Colonic mucosa (tissue), 4 donors: ENCODE data around the gene DTNBP1. TPM values are rescaled to one million over a fixed set of nuclear protein-coding genes. Genes with fewer than 3 reads are reported as not detected.

Experiments used
- DNase-seq: peaks from one replicate; pipeline ENCODE4 v3.0.0-alpha.2; 2020
- H3K27ac ChIP-seq: fragments of 200-600 bp; one replicate; pipeline ENCODE4 v1.8.0; 2021
- H3K27me3 ChIP-seq: fragments of 200-600 bp; one replicate; pipeline ENCODE4 v1.8.0; 2021
- H3K36me3 ChIP-seq: fragments of 200-600 bp; one replicate; pipeline ENCODE4 v1.8.0; 2021
- H3K4me1 ChIP-seq: fragments of 200-600 bp; one replicate; pipeline ENCODE4 v1.8.0; 2021; ENCODE audit warnings: mild to moderate bottlenecking
- H3K4me3 ChIP-seq: fragments of 200-600 bp; one replicate; pipeline ENCODE4 v1.8.0; 2021
- H3K9ac ChIP-seq, 2 donors: one replicate each; pipeline ENCODE4 v1.7.0; 2013; ENCODE audit warnings: control low read depth in 2 of 2, low read depth in 2 of 2, low read length in 2 of 2
- H3K9me3 ChIP-seq: fragments of 200-600 bp; one replicate; pipeline ENCODE4 v1.8.0; 2021
- intact Hi-C: fragments of 100-400 bp; cut with DNase I; formaldehyde crosslinking; loops from one replicate; pipeline ENCODE4 v1.14.1; 2022
- total RNA-seq, 2 donors: library from RNA; stranded (reverse); fragmentation: NEBNext Ultra II Directional in 1 of 2; extraction: Animal tissue kit (Norgen Biotek cat#: 25700) in 1 of 2; gene quantifications; one replicate each; pipeline ENCODE4 v1.2.1, GENCODE V29; 2021
- TF ChIP-seq, protein P1 (sequence below): fragments of 200-600 bp; IDR thresholded peaks from one replicate; pipeline ENCODE4 v1.8.0; 2022; ENCODE audit warnings: antibody characterized with exemption, mild to moderate bottlenecking
- donor health status: healthy.
- donor health status: DM: no; HTN: no; CAD: no.
- donor health status: DM: no; HTN: no; CAD: no.

DTNBP1 gene, protein sequence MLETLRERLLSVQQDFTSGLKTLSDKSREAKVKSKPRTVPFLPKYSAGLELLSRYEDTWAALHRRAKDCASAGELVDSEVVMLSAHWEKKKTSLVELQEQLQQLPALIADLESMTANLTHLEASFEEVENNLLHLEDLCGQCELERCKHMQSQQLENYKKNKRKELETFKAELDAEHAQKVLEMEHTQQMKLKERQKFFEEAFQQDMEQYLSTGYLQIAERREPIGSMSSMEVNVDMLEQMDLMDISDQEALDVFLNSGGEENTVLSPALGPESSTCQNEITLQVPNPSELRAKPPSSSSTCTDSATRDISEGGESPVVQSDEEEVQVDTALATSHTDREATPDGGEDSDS
- 10 to 100 TPM; 17.4 to 22.0 TPM for total RNA-seq

DNA sequence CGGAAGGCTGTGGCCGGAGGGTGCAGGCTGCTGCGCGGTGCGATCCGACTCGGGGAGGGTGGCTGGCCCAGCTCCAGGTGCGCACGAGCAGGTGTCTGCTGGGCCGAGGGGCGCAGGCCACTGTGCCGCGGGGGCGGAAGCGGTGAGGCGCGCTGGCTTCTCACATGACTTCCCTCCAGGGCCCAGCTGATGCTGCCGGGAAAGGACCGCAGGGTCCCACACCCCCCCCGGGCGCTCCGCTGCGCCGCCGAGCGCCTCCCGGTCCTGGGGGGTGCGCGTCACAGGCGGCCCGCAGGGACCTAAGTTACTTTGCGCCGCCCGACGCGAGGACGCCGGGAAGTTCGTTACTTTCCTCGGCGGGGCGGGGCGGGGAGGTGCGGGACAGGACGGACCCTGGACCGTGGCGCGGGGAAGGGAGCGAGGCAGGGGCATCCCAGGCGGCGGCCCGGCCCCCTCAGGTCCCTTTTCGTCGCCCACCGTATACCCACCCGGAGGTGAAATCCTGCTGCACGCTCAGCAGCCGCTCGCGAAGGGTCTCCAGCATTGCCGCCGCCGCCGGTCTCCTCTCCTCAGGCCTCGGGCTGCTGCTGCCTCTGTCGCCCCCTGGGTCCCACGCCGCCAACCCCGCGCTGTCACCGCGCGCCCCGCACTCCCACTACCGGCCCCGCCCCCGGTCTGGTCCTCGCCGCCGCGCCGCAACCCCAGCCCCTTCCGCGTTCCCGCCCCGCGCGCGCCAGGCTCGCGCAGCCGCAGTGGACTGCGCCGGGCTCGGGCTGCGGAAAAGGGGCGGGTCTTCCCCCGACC is at the start of gene DTNBP1:
TSS of gene DTNBP1 (minus strand) at position 703 of the 804 bp plus-strand sequence. CDS start at position 544, 159 bp downstream.
- H3K27ac ChIP-seq, result peak within 1 kb of the TSS; percentile 88
- no peaks in the 10 kb centered on the region for H3K27me3 ChIP-seq
- TF ChIP-seq, protein P1, sequence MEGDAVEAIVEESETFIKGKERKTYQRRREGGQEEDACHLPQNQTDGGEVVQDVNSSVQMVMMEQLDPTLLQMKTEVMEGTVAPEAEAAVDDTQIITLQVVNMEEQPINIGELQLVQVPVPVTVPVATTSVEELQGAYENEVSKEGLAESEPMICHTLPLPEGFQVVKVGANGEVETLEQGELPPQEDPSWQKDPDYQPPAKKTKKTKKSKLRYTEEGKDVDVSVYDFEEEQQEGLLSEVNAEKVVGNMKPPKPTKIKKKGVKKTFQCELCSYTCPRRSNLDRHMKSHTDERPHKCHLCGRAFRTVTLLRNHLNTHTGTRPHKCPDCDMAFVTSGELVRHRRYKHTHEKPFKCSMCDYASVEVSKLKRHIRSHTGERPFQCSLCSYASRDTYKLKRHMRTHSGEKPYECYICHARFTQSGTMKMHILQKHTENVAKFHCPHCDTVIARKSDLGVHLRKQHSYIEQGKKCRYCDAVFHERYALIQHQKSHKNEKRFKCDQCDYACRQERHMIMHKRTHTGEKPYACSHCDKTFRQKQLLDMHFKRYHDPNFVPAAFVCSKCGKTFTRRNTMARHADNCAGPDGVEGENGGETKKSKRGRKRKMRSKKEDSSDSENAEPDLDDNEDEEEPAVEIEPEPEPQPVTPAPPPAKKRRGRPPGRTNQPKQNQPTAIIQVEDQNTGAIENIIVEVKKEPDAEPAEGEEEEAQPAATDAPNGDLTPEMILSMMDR, result no peak
- H3K4me3 ChIP-seq, result peak within 1 kb of the TSS; percentile 95
- peaks cover 7% of the 10 kb centered on the region for H3K4me1 ChIP-seq
- H3K9me3 ChIP-seq, result no peaks in the 10 kb centered on the region
- H3K9ac ChIP-seq, result peak within 1 kb of the TSS; percentile 81 to 98
- intact Hi-C loops, result no loop called here
- peaks cover 4% of the 10 kb centered on the region for H3K36me3 ChIP-seq
- peak; percentile 89 for DNase-seq

DNA sequence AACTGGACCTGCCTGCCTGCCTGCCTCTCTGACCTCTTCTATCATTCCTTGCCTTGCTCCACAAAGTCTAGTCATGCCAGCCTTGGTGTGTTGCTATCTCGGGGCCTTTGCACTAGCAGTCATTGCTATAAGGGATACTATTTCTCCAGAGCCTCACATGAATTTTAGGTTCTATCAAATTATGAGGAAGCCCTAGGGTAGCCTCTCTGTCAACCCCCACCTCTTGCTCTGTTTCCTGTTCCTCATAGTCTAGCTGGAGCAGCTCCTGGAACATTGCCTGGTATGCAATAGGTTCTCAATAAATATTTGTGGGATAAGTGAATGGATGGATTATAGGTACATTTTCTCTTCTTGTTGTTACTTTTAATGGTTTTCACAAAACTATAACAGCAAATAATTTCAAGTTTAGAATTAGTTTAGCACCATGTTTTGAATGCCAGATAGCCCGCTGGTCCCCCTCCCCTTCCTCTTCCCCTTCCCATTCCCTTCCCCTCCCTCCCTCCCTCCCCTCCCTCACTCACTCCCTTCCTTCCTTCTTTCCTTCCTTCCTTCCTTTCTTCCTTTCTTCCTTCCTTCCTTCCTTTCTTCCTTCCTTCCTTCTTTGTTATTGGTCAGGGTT is 46.9 kb upstream of the DTNBP1 start:
- no peak overlapping the region for H3K4me3 ChIP-seq
- TF ChIP-seq, protein P1, result no peak
- DNase-seq, result no peak
- no peaks in the 10 kb centered on the region for H3K4me1 ChIP-seq
- H3K9me3 ChIP-seq, result no peaks in the 10 kb centered on the region
- no peaks in the 10 kb centered on the region for H3K27me3 ChIP-seq
- no peak overlapping the region for H3K9ac ChIP-seq
- intact Hi-C loops, result no loop called here
- no peak overlapping the region for H3K27ac ChIP-seq
- no peaks in the 10 kb centered on the region for H3K36me3 ChIP-seq

DNA sequence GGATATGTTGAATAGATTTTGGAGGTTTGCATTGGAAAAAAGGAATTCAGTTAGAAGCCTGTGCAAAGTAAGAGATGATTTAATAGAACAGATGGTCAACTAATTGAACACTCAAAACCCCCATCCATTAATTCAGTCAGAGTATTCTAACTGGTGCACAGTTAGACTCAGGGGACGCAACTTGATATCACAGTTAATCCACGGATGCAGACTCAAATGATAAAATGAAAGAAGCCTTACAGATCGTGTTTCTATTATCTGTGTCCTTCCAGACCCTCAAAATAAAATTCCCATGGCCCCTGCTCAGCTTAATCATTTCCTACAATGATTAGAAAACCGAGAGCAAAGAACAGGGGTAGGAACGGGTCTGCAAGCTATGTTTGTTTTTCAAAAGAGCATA is 45.4 kb upstream of the DTNBP1 start:
- H3K4me1 ChIP-seq, result no peaks in the 10 kb centered on the region
- H3K4me3 ChIP-seq, result no peak overlapping the region
- no peaks in the 10 kb centered on the region for H3K36me3 ChIP-seq
- H3K27ac ChIP-seq, result no peak overlapping the region
- H3K9ac ChIP-seq, result no peak overlapping the region
- H3K9me3 ChIP-seq, result no peaks in the 10 kb centered on the region
- TF ChIP-seq, protein P1, result no peak
- H3K27me3 ChIP-seq, result peaks cover 5% of the 10 kb centered on the region
- intact Hi-C loops, result no loop called here
- no peak for DNase-seq

DNA sequence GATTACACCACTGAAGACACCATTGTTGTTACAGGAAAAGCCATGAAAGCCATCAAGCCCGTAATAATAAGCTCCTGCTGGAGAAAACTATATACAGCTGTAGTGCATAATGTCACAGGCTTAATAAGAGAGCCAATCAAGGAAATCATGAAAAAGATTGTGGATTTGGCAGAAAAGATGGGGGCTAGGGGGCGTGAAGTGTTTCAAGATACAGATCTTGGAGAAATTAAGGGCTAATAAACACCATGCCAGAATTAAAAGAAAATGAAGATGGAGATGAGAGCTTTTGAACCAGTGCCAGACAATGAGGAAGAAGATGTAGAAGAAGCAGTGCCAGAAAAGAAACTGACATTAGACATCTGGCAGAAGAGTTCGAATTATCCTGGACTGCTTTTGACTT is 43.2 kb upstream of the DTNBP1 start:
- Histone ChIP-seq H3K4me1 (no peaks in the 10 kb centered on the region), H3K9ac (no peak overlapping the region), H3K4me3 (no peak overlapping the region), H3K36me3 (no peaks in the 10 kb centered on the region), H3K9me3 (no peaks in the 10 kb centered on the region), H3K27ac (no peak overlapping the region), H3K27me3 (peaks cover 5% of the 10 kb centered on the region)
- TF ChIP-seq, protein P1, result no peak
- no peak for DNase-seq
- intact Hi-C loops, result no loop called here

DNA sequence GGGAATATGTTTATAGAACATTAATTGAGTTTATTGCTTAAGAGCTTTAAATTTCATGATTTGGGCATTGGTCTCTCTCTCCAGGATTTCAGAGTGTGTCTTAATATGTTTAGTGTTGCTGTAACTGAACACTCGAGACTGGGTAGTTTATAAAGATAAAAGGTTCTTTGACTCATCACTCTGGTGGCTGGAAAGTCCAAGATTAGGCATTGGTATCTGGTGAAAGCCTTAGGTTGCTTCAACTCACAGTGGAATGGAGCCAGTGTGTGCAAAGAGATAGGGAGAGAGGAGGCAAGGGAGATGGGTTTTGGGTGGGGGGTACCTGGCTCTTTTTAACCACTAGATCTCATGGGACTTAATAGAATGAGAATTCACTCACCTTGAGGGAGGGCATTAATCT is 35.6 kb upstream of the DTNBP1 start:
- DNase-seq, result no peak
- no peaks in the 10 kb centered on the region for H3K9me3 ChIP-seq
- no peak overlapping the region for H3K27ac ChIP-seq
- intact Hi-C loops, result no loop called here
- no peaks in the 10 kb centered on the region for H3K36me3 ChIP-seq
- no peak overlapping the region for H3K4me3 ChIP-seq
- H3K4me1 ChIP-seq, result no peaks in the 10 kb centered on the region
- H3K27me3 ChIP-seq, result no peaks in the 10 kb centered on the region
- TF ChIP-seq, protein P1, result no peak
- no peak overlapping the region for H3K9ac ChIP-seq
